Astrocyte of the cerebellum (primary cell): ENCODE measurements around the gene SLAIN1.

Experiments used
- DNase-seq: peaks from one replicate; pipeline ENCODE4 v3.0.0-alpha.2; 2011; ENCODE audit warnings: low read depth
- H3K4me3 ChIP-seq: 2 replicates; pipeline ENCODE4 v1.5.1; 2011; ENCODE audit warnings: mild to moderate bottlenecking, low read depth, low read length, moderate library complexity
- in situ Hi-C: cut with HindIII; loops from 2 replicates; pipeline ENCODE4 v1.10.0; 2017; ENCODE audit warnings: low sequenced_read_pairs
- TF ChIP-seq, protein P1 (sequence below): IDR thresholded peaks from 2 replicates; pipeline ENCODE4 v1.5.1; 2012; ENCODE audit warnings: low read length, low read depth, moderate library complexity, mild to moderate bottlenecking; ENCODE audit errors: missing control alignments

The SLAIN1 gene

DNA sequence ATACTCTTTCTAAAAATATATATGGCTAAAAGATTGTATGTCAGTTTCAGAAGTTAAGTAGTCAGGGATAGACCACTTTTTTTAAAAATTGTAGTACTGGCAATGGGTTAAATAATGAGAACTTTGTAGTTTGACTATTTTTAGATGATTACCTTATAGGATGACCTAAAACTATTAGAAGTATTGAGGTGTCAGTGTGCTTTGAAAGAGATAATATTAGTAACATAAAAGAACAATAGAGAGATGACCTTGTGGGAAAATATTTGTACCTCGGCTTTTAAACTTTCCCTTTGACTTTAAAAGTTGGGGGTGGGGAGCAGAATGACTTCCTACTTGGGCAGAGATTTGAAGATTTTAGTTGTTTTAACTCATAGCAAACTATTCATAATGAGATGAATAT lies 48.3 kb downstream of the SLAIN1 start:
- in situ Hi-C loops = no loop called here
- H3K4me3 ChIP-seq = no peak overlapping the region
- no peak for DNase-seq
- TF ChIP-seq, protein P1, sequence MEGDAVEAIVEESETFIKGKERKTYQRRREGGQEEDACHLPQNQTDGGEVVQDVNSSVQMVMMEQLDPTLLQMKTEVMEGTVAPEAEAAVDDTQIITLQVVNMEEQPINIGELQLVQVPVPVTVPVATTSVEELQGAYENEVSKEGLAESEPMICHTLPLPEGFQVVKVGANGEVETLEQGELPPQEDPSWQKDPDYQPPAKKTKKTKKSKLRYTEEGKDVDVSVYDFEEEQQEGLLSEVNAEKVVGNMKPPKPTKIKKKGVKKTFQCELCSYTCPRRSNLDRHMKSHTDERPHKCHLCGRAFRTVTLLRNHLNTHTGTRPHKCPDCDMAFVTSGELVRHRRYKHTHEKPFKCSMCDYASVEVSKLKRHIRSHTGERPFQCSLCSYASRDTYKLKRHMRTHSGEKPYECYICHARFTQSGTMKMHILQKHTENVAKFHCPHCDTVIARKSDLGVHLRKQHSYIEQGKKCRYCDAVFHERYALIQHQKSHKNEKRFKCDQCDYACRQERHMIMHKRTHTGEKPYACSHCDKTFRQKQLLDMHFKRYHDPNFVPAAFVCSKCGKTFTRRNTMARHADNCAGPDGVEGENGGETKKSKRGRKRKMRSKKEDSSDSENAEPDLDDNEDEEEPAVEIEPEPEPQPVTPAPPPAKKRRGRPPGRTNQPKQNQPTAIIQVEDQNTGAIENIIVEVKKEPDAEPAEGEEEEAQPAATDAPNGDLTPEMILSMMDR = no peak

DNA sequence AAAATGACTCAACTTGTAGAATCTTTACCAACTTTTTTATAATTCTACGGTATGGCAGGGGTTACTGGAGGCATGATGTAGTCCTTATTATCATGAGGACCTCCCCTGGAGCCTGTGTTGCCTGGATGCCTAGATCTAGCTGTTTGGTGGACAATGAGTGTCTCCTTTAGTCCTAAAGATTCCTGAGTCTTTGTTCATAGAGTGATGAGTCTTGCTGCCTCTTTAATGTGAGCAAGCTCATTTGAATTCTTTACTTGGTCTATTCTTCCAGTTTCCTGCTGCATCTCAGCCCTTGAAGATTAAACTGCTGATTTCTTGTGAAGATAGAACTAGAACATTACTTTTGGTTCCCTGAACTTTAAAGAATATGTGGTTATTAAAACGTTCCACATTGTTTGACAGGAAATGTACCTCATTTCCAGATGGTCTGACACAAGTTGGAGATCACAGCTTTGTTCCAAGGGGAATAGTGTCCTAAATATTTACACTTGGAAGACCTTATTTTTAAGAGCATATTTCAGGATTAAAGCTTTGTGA lies 51.9 kb downstream of the SLAIN1 start:
- DNase-seq = no peak
- in situ Hi-C loops = no loop called here
- TF ChIP-seq, protein P1 = no peak
- H3K4me3 ChIP-seq = no peak overlapping the region

DNA sequence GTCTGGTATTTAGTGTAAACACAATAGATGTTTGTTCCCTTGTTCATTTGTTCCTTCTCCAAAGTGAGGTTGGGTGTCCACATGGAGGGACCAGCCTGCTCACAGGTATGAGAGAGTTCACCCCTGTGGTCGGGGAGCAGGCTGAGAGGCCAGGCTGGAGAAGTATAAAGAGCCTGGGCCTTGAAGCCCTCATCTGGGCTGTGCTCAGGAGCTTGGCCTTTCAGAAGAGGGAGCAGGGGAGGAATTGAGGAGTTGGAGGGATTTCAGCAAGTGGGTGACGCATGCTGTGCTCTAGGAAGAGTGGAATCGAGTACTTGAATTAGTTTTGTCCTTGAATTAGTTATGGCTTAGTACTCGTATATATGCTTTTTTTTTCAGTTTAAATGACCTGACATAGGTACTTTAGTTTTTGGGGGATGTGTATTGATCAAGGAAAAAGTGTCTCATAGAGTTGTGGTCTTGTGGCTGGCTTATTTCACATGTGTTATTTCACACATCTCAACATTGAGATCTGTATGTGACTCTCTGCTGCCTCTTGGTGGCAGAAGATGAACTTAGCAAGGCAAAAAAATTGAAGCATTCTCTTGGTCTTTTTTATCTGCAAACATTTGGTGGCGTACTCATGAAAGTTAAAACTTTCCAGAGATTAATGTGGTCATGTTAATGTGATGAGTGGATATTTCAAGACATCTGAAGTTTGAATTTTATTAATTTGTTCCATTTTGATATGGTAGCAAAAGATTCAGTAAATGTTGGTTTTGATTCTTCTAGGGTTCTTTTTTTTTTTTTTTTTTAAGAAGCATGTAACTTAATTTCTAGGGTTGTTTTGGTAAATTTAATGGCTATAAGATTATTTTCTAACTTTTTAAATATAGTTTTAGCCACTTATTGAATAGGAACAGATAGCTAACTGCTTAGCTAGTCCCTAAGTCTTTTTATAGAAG lies 54.3 kb downstream of the SLAIN1 start:
- DNase-seq = peak; percentile 20
- H3K4me3 ChIP-seq = no peak overlapping the region

DNA sequence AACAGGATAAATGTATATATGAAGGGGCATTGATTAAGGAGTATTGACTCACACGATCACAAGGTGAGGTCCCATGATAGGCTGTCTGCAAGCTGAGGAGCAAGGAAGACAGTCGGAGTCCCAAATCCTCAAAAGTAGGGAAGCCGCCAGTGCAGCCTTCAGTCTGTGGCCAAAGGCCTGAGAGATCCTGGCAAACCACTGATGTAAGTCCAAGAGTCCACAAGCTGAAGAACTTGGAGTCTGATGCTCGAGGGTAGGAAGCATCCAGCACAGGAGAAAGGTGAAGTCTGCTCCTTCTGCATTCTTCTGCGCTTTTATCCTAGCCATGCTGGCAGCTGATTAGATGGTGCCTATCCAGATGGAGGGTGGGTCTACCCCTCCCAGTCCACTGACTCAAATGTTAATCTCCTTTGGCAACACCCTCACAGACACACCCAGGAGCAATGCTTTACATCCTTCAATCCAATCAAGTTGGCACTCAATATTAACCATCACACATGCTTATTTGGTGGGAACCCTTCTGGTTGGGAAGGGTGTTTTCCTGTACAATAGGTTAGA lies 55.1 kb downstream of the SLAIN1 start:
- no peak overlapping the region for H3K4me3 ChIP-seq
- in situ Hi-C loops = no loop called here
- TF ChIP-seq, protein P1 = no peak
- DNase-seq = no peak

More for the DNA sequence above, 54.3 kb downstream of the SLAIN1 start:
- TF ChIP-seq, protein P1 = peak; percentile 83
- in situ Hi-C loops = no loop called here

DNA sequence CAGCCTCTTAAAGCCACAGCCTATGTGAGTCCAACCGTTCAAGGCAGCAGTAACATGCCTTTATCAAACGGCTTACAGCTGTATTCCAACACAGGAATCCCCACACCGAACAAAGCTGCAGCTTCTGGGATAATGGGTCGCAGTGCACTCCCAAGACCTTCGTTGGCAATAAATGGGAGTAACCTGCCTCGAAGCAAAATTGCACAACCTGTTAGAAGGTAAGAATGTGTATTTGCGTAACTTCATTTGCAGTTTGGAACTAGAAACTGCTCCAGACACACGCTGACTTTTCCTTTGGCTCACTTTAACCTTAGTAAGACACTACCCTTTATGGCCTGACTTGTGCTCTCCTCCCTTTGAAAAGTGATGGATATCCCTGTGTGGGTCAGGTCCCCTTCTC lies 63.4 kb downstream of the SLAIN1 start:
- DNase-seq = no peak
- in situ Hi-C loops = no loop called here
- no peak overlapping the region for H3K4me3 ChIP-seq
- TF ChIP-seq, protein P1 = no peak

DNA sequence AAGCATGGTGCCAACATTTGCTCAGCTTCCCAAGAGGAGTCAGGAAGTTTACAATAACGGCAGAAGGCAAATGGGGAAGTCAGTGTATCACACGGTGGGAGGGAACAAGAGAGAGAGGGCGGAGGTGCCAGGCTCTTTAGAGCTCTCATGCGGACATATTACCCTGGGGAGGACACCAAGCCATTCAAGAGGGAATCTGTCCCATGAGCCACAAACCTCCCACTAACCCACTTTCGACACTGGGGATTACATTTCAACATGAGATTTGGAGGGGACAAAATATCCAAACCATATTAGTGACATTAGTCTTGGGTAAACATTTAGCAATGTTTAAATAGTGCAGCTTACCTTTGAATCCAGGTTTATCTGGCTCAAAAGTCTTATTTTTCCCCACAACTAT lies 69.9 kb downstream of the SLAIN1 start:
- in situ Hi-C loops = no loop called here
- no peak for DNase-seq
- TF ChIP-seq, protein P1 = no peak
- no peak overlapping the region for H3K4me3 ChIP-seq
